ENCODE data around the gene LENEP. TPM values are rescaled to one million over a fixed set of nuclear protein-coding genes. Genes with fewer than 3 reads are reported as not detected.
A peak's percentile ranks its signal among the peaks of the same experiment; 100 is the strongest.

Gene LENEP
- total RNA-seq, 1 donor from 2014 or later, result 0.72 TPM

- peaks cover 14% of the 10 kb centered on the region for H3K36me3 Mint-ChIP-seq (ENCODE audit: low read depth)
- DNase-seq (ENCODE audit: low spot score), result peak; percentile 28
- H3K4me3 Mint-ChIP-seq (ENCODE audit: unreplicated experiment), result peak overlapping the region; percentile 78
- peak overlapping the region; percentile 75 for H3K27ac Mint-ChIP-seq (ENCODE audit: unreplicated experiment)
- H3K4me1 Mint-ChIP-seq (ENCODE audit: low read depth), result peaks cover 35% of the 10 kb centered on the region
- no peaks in the 10 kb centered on the region for H3K9me3 Mint-ChIP-seq (ENCODE audit: low read depth)
- peak; percentile 64 for TF ChIP-seq CTCF (IDR thresholded peaks at IDR 0.05)
- H3K27me3 Mint-ChIP-seq (ENCODE audit: low read depth), result no peaks in the 10 kb centered on the region
Observed at GRCh38 chr1:154962156-154962749, 31.1 kb upstream of the LENEP start.

GRCh38 chr1:154962795-154963330 lies 30.5 kb upstream of the LENEP start:
- Mint-ChIP-seq H3K36me3 (ENCODE audit: low read depth) (peaks cover 15% of the 10 kb centered on the region), H3K27ac (ENCODE audit: unreplicated experiment) (peak overlapping the region; percentile 55), H3K4me3 (ENCODE audit: unreplicated experiment) (peak overlapping the region; percentile 78), H3K27me3 (ENCODE audit: low read depth) (no peaks in the 10 kb centered on the region), H3K4me1 (ENCODE audit: low read depth) (peaks cover 37% of the 10 kb centered on the region), H3K9me3 (ENCODE audit: low read depth) (no peaks in the 10 kb centered on the region)
- DNase-seq (ENCODE audit: low spot score), result peak; percentile 78
- no peak for TF ChIP-seq CTCF (IDR thresholded peaks at IDR 0.05)

GRCh38 chr1:154963643-154964042 lies 29.7 kb upstream of the LENEP start:
- peak; percentile 26 for DNase-seq (ENCODE audit: low spot score)
- Mint-ChIP-seq H3K27me3 (ENCODE audit: low read depth) (no peaks in the 10 kb centered on the region), H3K36me3 (ENCODE audit: low read depth) (peaks cover 19% of the 10 kb centered on the region), H3K27ac (ENCODE audit: unreplicated experiment) (peak overlapping the region; percentile 55), H3K4me3 (ENCODE audit: unreplicated experiment) (no peak overlapping the region), H3K9me3 (ENCODE audit: low read depth) (no peaks in the 10 kb centered on the region), H3K4me1 (ENCODE audit: low read depth) (peaks cover 45% of the 10 kb centered on the region)
- no peak for TF ChIP-seq CTCF (IDR thresholded peaks at IDR 0.05)

GRCh38 chr1:154964359-154964758 lies 29.0 kb upstream of the LENEP start:
- Mint-ChIP-seq H3K27me3 (ENCODE audit: low read depth) (no peaks in the 10 kb centered on the region), H3K27ac (ENCODE audit: unreplicated experiment) (no peak overlapping the region), H3K9me3 (ENCODE audit: low read depth) (no peaks in the 10 kb centered on the region), H3K36me3 (ENCODE audit: low read depth) (peaks cover 20% of the 10 kb centered on the region), H3K4me3 (ENCODE audit: unreplicated experiment) (no peak overlapping the region), H3K4me1 (ENCODE audit: low read depth) (peaks cover 52% of the 10 kb centered on the region)
- no peak for DNase-seq (ENCODE audit: low spot score)
- no peak for TF ChIP-seq CTCF (IDR thresholded peaks at IDR 0.05)

GRCh38 chr1:154966111-154966510 lies 27.3 kb upstream of the LENEP start:
- H3K4me3 Mint-ChIP-seq (ENCODE audit: unreplicated experiment), result no peak overlapping the region
- TF ChIP-seq CTCF (IDR thresholded peaks at IDR 0.05), result no peak
- H3K4me1 Mint-ChIP-seq (ENCODE audit: low read depth), result peaks cover 54% of the 10 kb centered on the region
- peak; percentile 33 for DNase-seq (ENCODE audit: low spot score)
- H3K9me3 Mint-ChIP-seq (ENCODE audit: low read depth), result no peaks in the 10 kb centered on the region
- peaks cover 22% of the 10 kb centered on the region for H3K36me3 Mint-ChIP-seq (ENCODE audit: low read depth)
- H3K27ac Mint-ChIP-seq (ENCODE audit: unreplicated experiment), result peak overlapping the region; percentile 36
- no peaks in the 10 kb centered on the region for H3K27me3 Mint-ChIP-seq (ENCODE audit: low read depth)
